Uterus (tissue), 4 donors: ENCODE measurements around the gene TRAPPC12. TPM values are rescaled to one million over a fixed set of nuclear protein-coding genes. Genes with fewer than 3 reads are reported as not detected.

ENCODE experiments used
- DNase-seq, 2 donors: peaks; one replicate each; pipeline ENCODE4 v3.0.0-alpha.2; 2019 to 2020
- H3K27ac ChIP-seq, 2 donors: fragments of 200-600 bp; sonication (generic); 1 replicate in 1 of 2; 2 replicates in 1 of 2; pipeline ENCODE4 v1.5.1; 2016 to 2018
- H3K27me3 ChIP-seq, 2 donors: fragments of 200-600 bp; sonication (generic); one replicate each; pipeline ENCODE4 v1.5.1; 2018 to 2019; ENCODE audit warnings: control low read depth in 1 of 2
- H3K36me3 ChIP-seq, 2 donors: fragments of 200-600 bp; sonication (generic); one replicate each; pipeline ENCODE4 v1.5.1; 2019; ENCODE audit warnings: control low read depth in 1 of 2
- H3K4me1 ChIP-seq, 2 donors: fragments of 200-600 bp; sonication (generic); one replicate each; pipeline ENCODE4 v1.5.1; 2018 to 2019; ENCODE audit warnings: control low read depth in 1 of 2
- H3K4me3 ChIP-seq, 2 donors: fragments of 200-600 bp; sonication (generic); 1 replicate in 1 of 2; 2 replicates in 1 of 2; pipeline ENCODE4 v1.5.1; 2018 to 2019; ENCODE audit warnings: mild to moderate bottlenecking in 1 of 2
- H3K9me3 ChIP-seq, 2 donors: fragments of 200-600 bp; sonication (generic); one replicate each; pipeline ENCODE4 v1.5.1; 2019; ENCODE audit warnings: control low read depth in 1 of 2
- CTCF ChIP-seq, 4 experiments: fragments of 200-600 bp in 2 of 4; fragments of 450-650 bp in 2 of 4; sonication (generic) in 2 of 4; IDR thresholded peaks; one replicate each; pipeline ENCODE4 v1.5.1; 2016 to 2019; ENCODE audit warnings: antibody characterized with exemption in 4 of 4, mild to moderate bottlenecking in 2 of 4, moderate library complexity in 1 of 4
- POLR2A ChIP-seq, 2 donors: fragments of 450-650 bp; IDR thresholded peaks; one replicate each; pipeline ENCODE4 v1.6.1; 2016; ENCODE audit warnings: antibody characterized with exemption in 2 of 2, mild to moderate bottlenecking in 1 of 2, moderate library complexity in 1 of 2
- intact Hi-C: fragments of 100-400 bp; cut with DNase I; formaldehyde crosslinking; loops from one replicate; pipeline ENCODE4 v1.15.1; 2023; ENCODE audit warnings: low total_unique reads
- total RNA-seq, 4 donors: library from RNA; depleted of rRNA in 3 of 4; stranded (reverse); fragments of >200 nt in 3 of 4; gene quantifications; one replicate each; pipeline versions ENCODE4 v1.1.0 to v1.2.4, GENCODE V29; 2014 to 2023
- donor health status: DM: yes; HTN: yes; CAD: no.

TRAPPC12 gene
- total RNA-seq, 4 donors from 2014 or later, result 15.6 to 149 (median 66.5) TPM

- intact Hi-C loops, result no loop called here
- no peak for TF ChIP-seq POLR2A (IDR thresholded peaks at IDR 0.05)
- no peak for TF ChIP-seq CTCF (IDR thresholded peaks at IDR 0.05)
- no peak for DNase-seq
- H3K36me3 ChIP-seq, result no peaks in the 10 kb centered on the region
- H3K27ac ChIP-seq, result no peak overlapping the region
- no peak overlapping the region for H3K4me3 ChIP-seq
- H3K4me1 ChIP-seq, result no peaks in the 10 kb centered on the region
- no peaks in the 10 kb centered on the region for H3K9me3 ChIP-seq
- no peaks in the 10 kb centered on the region for H3K27me3 ChIP-seq
Measured at GRCh38 chr2:3338340-3338739, 41.2 kb upstream of the TRAPPC12 start.

- H3K36me3 ChIP-seq, result no peaks in the 10 kb centered on the region
- no peak for TF ChIP-seq CTCF (IDR thresholded peaks at IDR 0.05)
- H3K9me3 ChIP-seq, result no peaks in the 10 kb centered on the region
- H3K4me1 ChIP-seq, result no peaks in the 10 kb centered on the region
- no peaks in the 10 kb centered on the region for H3K27me3 ChIP-seq
- no peak overlapping the region for H3K4me3 ChIP-seq
- intact Hi-C loops, result no loop called here
- DNase-seq, result no peak
- no peak overlapping the region for H3K27ac ChIP-seq
Measured at GRCh38 chr2:3340144-3340543, 39.4 kb upstream of the TRAPPC12 start.

- DNase-seq, result no peak
- Histone ChIP-seq H3K27ac (no peak overlapping the region), H3K27me3 (no peaks in the 10 kb centered on the region), H3K4me3 (no peak overlapping the region), H3K36me3 (no peaks in the 10 kb centered on the region), H3K9me3 (no peaks in the 10 kb centered on the region), H3K4me1 (no peaks in the 10 kb centered on the region)
- TF ChIP-seq POLR2A (IDR thresholded peaks at IDR 0.05), result no peak
- TF ChIP-seq CTCF (IDR thresholded peaks at IDR 0.05), result no peak
- intact Hi-C loops, result no loop called here
Measured at GRCh38 chr2:3341336-3341735, 38.2 kb upstream of the TRAPPC12 start.

- Histone ChIP-seq H3K27ac (no peak overlapping the region), H3K9me3 (no peaks in the 10 kb centered on the region)
- DNase-seq, result no peak
Measured at GRCh38 chr2:3342324-3342723, 37.2 kb upstream of the TRAPPC12 start.

GRCh38 chr2:3343012-3343411, 36.5 kb upstream of the TRAPPC12 start:
- no peaks in the 10 kb centered on the region for H3K4me1 ChIP-seq
- no peaks in the 10 kb centered on the region for H3K36me3 ChIP-seq
- no peak overlapping the region for H3K27ac ChIP-seq
- no peak for DNase-seq
- no peak overlapping the region for H3K4me3 ChIP-seq
- no peaks in the 10 kb centered on the region for H3K27me3 ChIP-seq
- no peaks in the 10 kb centered on the region for H3K9me3 ChIP-seq
- intact Hi-C loops, result no loop called here
- no peak for TF ChIP-seq POLR2A (IDR thresholded peaks at IDR 0.05)

More at GRCh38 chr2:3342324-3342723, 37.2 kb upstream of the TRAPPC12 start:
- Histone ChIP-seq H3K4me1 (no peaks in the 10 kb centered on the region), H3K4me3 (no peak overlapping the region), H3K27me3 (no peaks in the 10 kb centered on the region), H3K36me3 (no peaks in the 10 kb centered on the region)
- no peak for TF ChIP-seq CTCF (IDR thresholded peaks at IDR 0.05)
- TF ChIP-seq POLR2A (IDR thresholded peaks at IDR 0.05), result no peak
- intact Hi-C loops, result no loop called here

GRCh38 chr2:3344897-3345296, 34.6 kb upstream of the TRAPPC12 start:
- intact Hi-C loops, result no loop called here
- Histone ChIP-seq H3K27me3 (no peaks in the 10 kb centered on the region), H3K4me3 (no peak overlapping the region), H3K36me3 (no peaks in the 10 kb centered on the region), H3K4me1 (no peaks in the 10 kb centered on the region), H3K27ac (no peak overlapping the region), H3K9me3 (no peaks in the 10 kb centered on the region)
- no peak for TF ChIP-seq CTCF (IDR thresholded peaks at IDR 0.05)
- no peak for TF ChIP-seq POLR2A (IDR thresholded peaks at IDR 0.05)
- no peak for DNase-seq
